Measurements from ENCODE around the gene ASB16. TPM values are rescaled to one million over a fixed set of nuclear protein-coding genes. Genes with fewer than 3 reads are reported as not detected.

ASB16 gene
- total and polyA plus RNA-seq, 10 of the 15 experiments (the other 5 are each of a cell fraction or from before 2014, with no cell fraction given): 0.07 to 1.1 (median 0.44) TPM; not detected in 5

DNA sequence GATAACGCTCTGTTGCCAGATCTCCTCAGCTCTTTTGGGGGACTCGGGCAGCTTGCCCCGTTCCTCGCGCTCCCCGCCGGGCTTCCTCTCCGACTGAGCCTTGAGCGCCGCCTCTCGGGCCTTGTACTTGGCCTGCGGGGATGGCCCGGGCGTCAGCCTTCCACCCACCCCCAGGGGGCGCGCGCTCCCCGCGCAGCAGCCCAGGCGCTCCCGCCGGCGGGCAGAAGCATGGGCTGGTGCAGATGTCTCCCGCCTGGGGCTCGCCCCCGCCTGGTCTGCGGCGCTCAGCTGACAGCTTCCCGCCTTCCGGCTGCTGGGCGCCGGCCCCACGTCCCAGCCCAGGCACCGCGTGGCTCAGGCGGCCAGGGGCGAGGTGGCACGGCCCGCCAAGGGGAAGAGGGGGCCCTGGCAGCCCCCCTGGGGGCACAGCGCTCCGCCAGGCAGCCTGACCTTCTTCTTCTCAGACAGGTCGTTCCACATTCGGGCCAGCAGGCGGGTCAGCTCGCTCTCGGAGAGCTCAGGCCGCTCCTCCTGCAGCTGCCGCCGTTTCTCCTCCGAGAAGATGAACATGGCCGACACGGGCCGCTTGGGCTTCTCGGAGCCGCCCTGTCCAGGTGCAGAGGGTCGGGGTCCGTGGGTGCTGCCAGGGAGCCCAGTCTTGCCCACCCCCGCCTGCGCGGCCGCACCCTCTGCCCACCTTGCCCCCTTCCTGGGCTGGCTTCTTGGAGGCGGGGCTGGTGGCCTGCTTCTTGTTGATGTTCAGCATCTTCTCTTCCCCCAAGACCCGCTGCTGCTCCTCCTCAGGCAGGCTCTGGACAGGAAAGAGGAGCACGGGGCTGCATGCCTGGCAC, 40.1 kb downstream of the ASB16 start (continued):
- peak; percentile 99 for TF ChIP-seq RB1 (IDR thresholded peaks at IDR 0.05; ENCODE audit: borderline replicate concordance)
- peak; percentile 76 for TF ChIP-seq MYC (IDR thresholded peaks at IDR 0.05; ENCODE audit: insufficient read depth, insufficient read length, insufficient replicate concordance, low read length, severe bottlenecking)
- TF ChIP-seq, protein P1, sequence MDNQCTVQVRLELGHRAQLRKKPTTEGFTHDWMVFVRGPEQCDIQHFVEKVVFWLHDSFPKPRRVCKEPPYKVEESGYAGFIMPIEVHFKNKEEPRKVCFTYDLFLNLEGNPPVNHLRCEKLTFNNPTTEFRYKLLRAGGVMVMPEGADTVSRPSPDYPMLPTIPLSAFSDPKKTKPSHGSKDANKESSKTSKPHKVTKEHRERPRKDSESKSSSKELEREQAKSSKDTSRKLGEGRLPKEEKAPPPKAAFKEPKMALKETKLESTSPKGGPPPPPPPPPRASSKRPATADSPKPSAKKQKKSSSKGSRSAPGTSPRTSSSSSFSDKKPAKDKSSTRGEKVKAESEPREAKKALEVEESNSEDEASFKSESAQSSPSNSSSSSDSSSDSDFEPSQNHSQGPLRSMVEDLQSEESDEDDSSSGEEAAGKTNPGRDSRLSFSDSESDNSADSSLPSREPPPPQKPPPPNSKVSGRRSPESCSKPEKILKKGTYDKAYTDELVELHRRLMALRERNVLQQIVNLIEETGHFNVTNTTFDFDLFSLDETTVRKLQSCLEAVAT (IDR thresholded peaks at IDR 0.05): 0 out of 2 replicates have a peak, but pooled peaks have one; percentile 2
- TF ChIP-seq SP1 (IDR thresholded peaks at IDR 0.05; ENCODE audit: low read depth, low read length): peak; percentile 69
- TF ChIP-seq SMARCA5 (IDR thresholded peaks at IDR 0.05): peak; percentile 99
- TF ChIP-seq, protein P2, sequence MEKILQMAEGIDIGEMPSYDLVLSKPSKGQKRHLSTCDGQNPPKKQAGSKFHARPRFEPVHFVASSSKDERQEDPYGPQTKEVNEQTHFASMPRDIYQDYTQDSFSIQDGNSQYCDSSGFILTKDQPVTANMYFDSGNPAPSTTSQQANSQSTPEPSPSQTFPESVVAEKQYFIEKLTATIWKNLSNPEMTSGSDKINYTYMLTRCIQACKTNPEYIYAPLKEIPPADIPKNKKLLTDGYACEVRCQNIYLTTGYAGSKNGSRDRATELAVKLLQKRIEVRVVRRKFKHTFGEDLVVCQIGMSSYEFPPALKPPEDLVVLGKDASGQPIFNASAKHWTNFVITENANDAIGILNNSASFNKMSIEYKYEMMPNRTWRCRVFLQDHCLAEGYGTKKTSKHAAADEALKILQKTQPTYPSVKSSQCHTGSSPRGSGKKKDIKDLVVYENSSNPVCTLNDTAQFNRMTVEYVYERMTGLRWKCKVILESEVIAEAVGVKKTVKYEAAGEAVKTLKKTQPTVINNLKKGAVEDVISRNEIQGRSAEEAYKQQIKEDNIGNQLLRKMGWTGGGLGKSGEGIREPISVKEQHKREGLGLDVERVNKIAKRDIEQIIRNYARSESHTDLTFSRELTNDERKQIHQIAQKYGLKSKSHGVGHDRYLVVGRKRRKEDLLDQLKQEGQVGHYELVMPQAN (conservative IDR thresholded peaks at IDR 0.05): peak; percentile 69
- peak; percentile 79 for TF ChIP-seq POLR2A (IDR thresholded peaks at IDR 0.05; ENCODE audit: low read depth, low read length)
- 0 out of 2 replicates have a peak, but pooled peaks have one; percentile 9 for TF ChIP-seq IRF4 (IDR thresholded peaks at IDR 0.05; ENCODE audit: low read depth, low read length)
- TF ChIP-seq MYB (IDR thresholded peaks at IDR 0.05; ENCODE audit: borderline replicate concordance, low read depth, low read length): 0 out of 2 replicates have a peak, but pooled peaks have one; percentile 35
- TF ChIP-seq POU2F2 (IDR thresholded peaks at IDR 0.05; ENCODE audit: borderline replicate concordance, low read depth, low read length): peak; percentile 73; the same call in 1 of the 3 replicates
- TF ChIP-seq NRF1 (conservative IDR thresholded peaks at IDR 0.05; ENCODE audit: low read depth, low read length): no peak
- TF ChIP-seq SUZ12 (IDR thresholded peaks at IDR 0.05; ENCODE audit: unreplicated experiment): no peak
- 0 out of 2 replicates have a peak, but pooled peaks have one; percentile 62 for TF ChIP-seq BACH1 (IDR thresholded peaks at IDR 0.05; ENCODE audit: borderline replicate concordance)
